Measurements from ENCODE around the gene ADNP2.

DNA sequence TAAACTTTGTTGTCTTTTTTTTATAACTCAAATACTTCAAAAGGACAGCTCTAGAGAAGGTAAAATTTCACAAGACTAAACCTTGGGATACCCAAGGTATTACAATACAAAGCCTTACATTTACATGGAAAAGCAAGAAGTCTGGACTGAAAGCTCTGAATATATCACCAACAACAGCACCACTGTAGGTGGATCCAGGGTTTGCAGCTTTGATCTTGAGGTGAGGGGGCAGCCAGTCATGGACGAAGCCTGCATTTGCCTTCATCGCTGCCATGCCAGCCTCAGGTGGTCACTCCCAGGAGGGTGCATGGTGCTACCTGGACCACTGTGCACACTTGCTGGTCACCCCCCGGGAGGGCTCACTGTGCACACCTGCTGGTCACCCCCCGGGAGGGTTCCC lies 38.2 kb upstream of the ADNP2 start:
- TF ChIP-seq, protein P1, sequence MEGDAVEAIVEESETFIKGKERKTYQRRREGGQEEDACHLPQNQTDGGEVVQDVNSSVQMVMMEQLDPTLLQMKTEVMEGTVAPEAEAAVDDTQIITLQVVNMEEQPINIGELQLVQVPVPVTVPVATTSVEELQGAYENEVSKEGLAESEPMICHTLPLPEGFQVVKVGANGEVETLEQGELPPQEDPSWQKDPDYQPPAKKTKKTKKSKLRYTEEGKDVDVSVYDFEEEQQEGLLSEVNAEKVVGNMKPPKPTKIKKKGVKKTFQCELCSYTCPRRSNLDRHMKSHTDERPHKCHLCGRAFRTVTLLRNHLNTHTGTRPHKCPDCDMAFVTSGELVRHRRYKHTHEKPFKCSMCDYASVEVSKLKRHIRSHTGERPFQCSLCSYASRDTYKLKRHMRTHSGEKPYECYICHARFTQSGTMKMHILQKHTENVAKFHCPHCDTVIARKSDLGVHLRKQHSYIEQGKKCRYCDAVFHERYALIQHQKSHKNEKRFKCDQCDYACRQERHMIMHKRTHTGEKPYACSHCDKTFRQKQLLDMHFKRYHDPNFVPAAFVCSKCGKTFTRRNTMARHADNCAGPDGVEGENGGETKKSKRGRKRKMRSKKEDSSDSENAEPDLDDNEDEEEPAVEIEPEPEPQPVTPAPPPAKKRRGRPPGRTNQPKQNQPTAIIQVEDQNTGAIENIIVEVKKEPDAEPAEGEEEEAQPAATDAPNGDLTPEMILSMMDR (IDR thresholded peaks at IDR 0.05): no peak
- no peak for TF ChIP-seq POLR2A (IDR thresholded peaks at IDR 0.05)
- TF ChIP-seq EP300 (IDR thresholded peaks at IDR 0.05; ENCODE audit: low read depth): no peak

Measured in transverse colon (tissue), 3 donors.